ENCODE results near the gene DDB1. TPM values are rescaled to one million over a fixed set of nuclear protein-coding genes. Genes with fewer than 3 reads are reported as not detected.

DDB1 gene
- total and polyA plus RNA-seq, 2 of the 13 experiments (the other 11 are each of a cell fraction or from before 2014, with no cell fraction given): 217 to 266 TPM

- TF ChIP-seq STAT6 (CRISPR knock-in tag; IDR thresholded peaks at IDR 0.05; ENCODE audit: borderline replicate concordance): peak; percentile 70; the same call in 1 of the 2 replicates
- TF ChIP-seq ZKSCAN8 (CRISPR knock-in tag; IDR thresholded peaks at IDR 0.05; ENCODE audit: borderline replicate concordance): no peak
- peak; percentile 45 for TF ChIP-seq IKZF5 (CRISPR knock-in tag; IDR thresholded peaks at IDR 0.05)
- no peak for TF ChIP-seq ATF7 (IDR thresholded peaks at IDR 0.05)
- TF ChIP-seq ATF7 (CRISPR knock-in tag; IDR thresholded peaks at IDR 0.05): no peak
- TF ChIP-seq ZNF780A (CRISPR knock-in tag; IDR thresholded peaks at IDR 0.05): no peak; the same call in 1 of the 2 replicates
- no peak for TF ChIP-seq MLLT10 (CRISPR knock-in tag; IDR thresholded peaks at IDR 0.05)
- no peak for TF ChIP-seq TSC22D2 (CRISPR knock-in tag; IDR thresholded peaks at IDR 0.05; ENCODE audit: borderline replicate concordance)
- no peak for TF ChIP-seq BCLAF1 (IDR thresholded peaks at IDR 0.05)
- TF ChIP-seq ZNF678 (CRISPR knock-in tag; IDR thresholded peaks at IDR 0.05): no peak
- TF ChIP-seq ZFP62 (CRISPR knock-in tag; IDR thresholded peaks at IDR 0.05): no peak
- TF ChIP-seq ZNF362 (CRISPR knock-in tag; IDR thresholded peaks at IDR 0.05; ENCODE audit: borderline replicate concordance): peak; percentile 11; the same call in 1 of the 2 replicates
- peak; percentile 83 for TF ChIP-seq DRAP1 (CRISPR knock-in tag; IDR thresholded peaks at IDR 0.05)
- TF ChIP-seq ZNF556 (CRISPR knock-in tag; IDR thresholded peaks at IDR 0.05; ENCODE audit: borderline replicate concordance): no peak; the same call in 1 of the 2 replicates
- no peak for TF ChIP-seq HNRNPH1 (optimal IDR thresholded peaks at IDR 0.05; ENCODE audit: low read depth, low read length)
- TF ChIP-seq TCF7L2 (IDR thresholded peaks at IDR 0.05; ENCODE audit: low read depth, low read length): no peak
- TF ChIP-seq PAX8 (CRISPR knock-in tag; IDR thresholded peaks at IDR 0.05; ENCODE audit: borderline replicate concordance): no peak
- no peak for TF ChIP-seq ZNF704 (CRISPR knock-in tag; IDR thresholded peaks at IDR 0.05; ENCODE audit: borderline replicate concordance)
- TF ChIP-seq NCOA5 (CRISPR knock-in tag; IDR thresholded peaks at IDR 0.05): no peak
Measured at GRCh38 chr11:61294717-61295595, 37.9 kb downstream of the DDB1 start, which contains the start of gene VWCE (continued).
